HG02759 (cell line): ENCODE data around the gene SHB.

ENCODE experiments used
- ATAC-seq: cut with Tn5 transposase; IDR thresholded peaks from one replicate; pipeline ENCODE4 v1.9.1; 2021; ENCODE audit warnings: mild to moderate bottlenecking, moderate library complexity; ENCODE audit not compliant: unreplicated experiment

SHB gene

GRCh38 chr9:38010918-38011704 lies 57.9 kb downstream of the SHB start:
- no peak for ATAC-seq

GRCh38 chr9:38009990-38010389 lies 59.0 kb downstream of the SHB start:
- no peak for ATAC-seq

- no peak for ATAC-seq
Observed at GRCh38 chr9:38009035-38009501, 60.0 kb downstream of the SHB start.

- ATAC-seq: peak; percentile 94
Observed at GRCh38 chr9:38008168-38009034, 60.6 kb downstream of the SHB start.

- no peak for ATAC-seq
Observed at GRCh38 chr9:38007016-38007415, 62.0 kb downstream of the SHB start.

- ATAC-seq: no peak
Observed at GRCh38 chr9:38006163-38006562, 62.9 kb downstream of the SHB start.

- no peak for ATAC-seq
Observed at GRCh38 chr9:38004809-38005560, 64.0 kb downstream of the SHB start.

GRCh38 chr9:38003946-38004808 lies 64.8 kb downstream of the SHB start:
- ATAC-seq: no peak

- ATAC-seq: no peak
Observed at GRCh38 chr9:38003230-38003629, 65.8 kb downstream of the SHB start.

GRCh38 chr9:38001430-38001829 lies 67.6 kb downstream of the SHB start:
- no peak for ATAC-seq

GRCh38 chr9:38000735-38001134 lies 68.3 kb downstream of the SHB start:
- no peak for ATAC-seq

GRCh38 chr9:38000332-38000731 lies 68.7 kb downstream of the SHB start:
- ATAC-seq: no peak

GRCh38 chr9:37999588-38000189 lies 69.3 kb downstream of the SHB start:
- no peak for ATAC-seq

- no peak for ATAC-seq
Observed at GRCh38 chr9:37998881-37999587, 70.0 kb downstream of the SHB start.

GRCh38 chr9:37997636-37998374 lies 71.2 kb downstream of the SHB start:
- no peak for ATAC-seq

- ATAC-seq: no peak
Observed at GRCh38 chr9:37996819-37997217, 72.2 kb downstream of the SHB start.

- no peak for ATAC-seq
Observed at GRCh38 chr9:37995961-37996818, 72.8 kb downstream of the SHB start.

- ATAC-seq: no peak
Observed at GRCh38 chr9:37995348-37995737, 73.7 kb downstream of the SHB start.
